ENCODE measurements around the gene ECEL1. TPM values are rescaled to one million over a fixed set of nuclear protein-coding genes. Genes with fewer than 3 reads are reported as not detected.

ECEL1 gene
- total and polyA plus RNA-seq, 2 of the 4 experiments (the other 2 are of a cell fraction) = not detected

- Histone ChIP-seq H3K4me1 (ENCODE audit: control insufficient read depth, insufficient read depth, low read length) (no peaks in the 10 kb centered on the region), H2BK15ac (ENCODE audit: low read depth, low read length) (no peak overlapping the region), H2AK9ac (replicated peaks; ENCODE audit: low read depth, low read length, poor library complexity) (no peak overlapping the region), H4K5ac (ENCODE audit: low read depth, low read length) (no peak overlapping the region), H3K9me1 (ENCODE audit: insufficient read depth, low read length) (no peaks in the 10 kb centered on the region), H4K20me1 (ENCODE audit: insufficient read depth, low read length) (no peaks in the 10 kb centered on the region), H4K8ac (ENCODE audit: low read depth in 2 of 2, low read length in 2 of 2) (no peak overlapping the region), H3K4me2 (ENCODE audit: low read depth, low read length) (no peak overlapping the region), H3K4me3 (ENCODE audit: insufficient read depth, low read depth, low read length) (no peak overlapping the region), H3K79me1 (ENCODE audit: low read depth in 1 of 2, low read length in 2 of 2) (no peaks in the 10 kb centered on the region), H3K14ac (replicated peaks; ENCODE audit: low read depth, low read length) (no peak overlapping the region), H3K27ac (ENCODE audit: insufficient read depth, low read length) (no peak overlapping the region), H2BK120ac (ENCODE audit: low read depth, low read length) (no peak overlapping the region), H3K56ac (ENCODE audit: extremely low read depth, insufficient read depth, low read length) (no peak overlapping the region), H2AFZ (replicated peaks; ENCODE audit: low read length, poor library complexity) (no peak overlapping the region), H2BK5ac (ENCODE audit: low read depth, low read length, poor library complexity, severe bottlenecking) (no peak overlapping the region), H3K18ac (ENCODE audit: low read depth, low read length) (no peak overlapping the region), H3K9me3 (ENCODE audit: control insufficient read depth, insufficient read depth, low read length) (no peaks in the 10 kb centered on the region), H3K27me3 (ENCODE audit: control insufficient read depth, insufficient read depth, low read length) (peaks cover 31% of the 10 kb centered on the region), H3K4ac (ENCODE audit: low read depth, low read length) (no peak overlapping the region), H2AK5ac (ENCODE audit: low read depth, low read length) (no peak overlapping the region), H3K23ac (ENCODE audit: low read depth, low read length) (no peak overlapping the region), H3K36me3 (ENCODE audit: control insufficient read depth, insufficient read depth, low read length) (no peaks in the 10 kb centered on the region), H4K91ac (ENCODE audit: insufficient read depth, low read depth, low read length) (no peak overlapping the region), H3K9ac (ENCODE audit: low read depth, low read length) (no peak overlapping the region), H2BK20ac (ENCODE audit: low read depth, low read length) (no peak overlapping the region)
- POLR2A ChIA-PET (ENCODE audit: unreplicated experiment) = no interaction called here
- 68% methylated on average over 6 of the region's 9 CpGs; no CpG with 5 or more reads in 1 of the 2 experiments for WGBS, 2 experiments (ENCODE audit: extremely low coverage in 2 of 2, insufficient read length in 1 of 2)
- DNase-seq (no peak), ATAC-seq (ENCODE audit: low read depth) (no peak)
- TF ChIP-seq NFE2L2 (IDR thresholded peaks at IDR 0.05; ENCODE audit: low read depth, low read length) (no peak), RFX5 (IDR thresholded peaks at IDR 0.05; ENCODE audit: low read depth, low read length) (no peak), RAD21 (IDR thresholded peaks at IDR 0.05; ENCODE audit: low read length) (no peak), POLR2A (IDR thresholded peaks at IDR 0.05; ENCODE audit: low read depth, low read length) (no peak), MAFK (IDR thresholded peaks at IDR 0.05; ENCODE audit: low read depth, low read length) (no peak), MXI1 (IDR thresholded peaks at IDR 0.05; ENCODE audit: borderline replicate concordance, low read depth, low read length) (no peak), USF2 (IDR thresholded peaks at IDR 0.05; ENCODE audit: low read depth, low read length) (no peak), RCOR1 (IDR thresholded peaks at IDR 0.05; ENCODE audit: insufficient replicate concordance, low read length) (no peak), BHLHE40 (IDR thresholded peaks at IDR 0.05; ENCODE audit: low read depth, low read length) (no peak), ELK1 (IDR thresholded peaks at IDR 0.05; ENCODE audit: borderline replicate concordance, low read depth, low read length) (no peak), SMC3 (IDR thresholded peaks at IDR 0.05; ENCODE audit: low read depth, low read length) (no peak), MAZ (IDR thresholded peaks at IDR 0.05; ENCODE audit: borderline replicate concordance, low read depth, low read length) (no peak), CTCF (conservative IDR thresholded peaks at IDR 0.05; ENCODE audit: low read depth, low read length) (no peak), CEBPB (IDR thresholded peaks at IDR 0.05; ENCODE audit: low read depth, low read length) (no peak), CHD1 (IDR thresholded peaks at IDR 0.05; ENCODE audit: low read depth, low read length) (no peak), FOS (IDR thresholded peaks at IDR 0.05; ENCODE audit: low read depth, low read length) (no peak)
- intact Hi-C loops (cut with micrococcal nuclease) (no loop called here), in situ Hi-C loops (cut with MboI; ENCODE audit: low sequenced_read_pairs) (loop anchor here (5.0 kb wide), 1 partner anchor 527 kb away; no protein-coding TSS in a partner anchor), dilution Hi-C loops (cut with HindIII; ENCODE audit: low sequenced_read_pairs, unreplicated experiment) (no loop called here)
- CTCF ChIA-PET = no interaction called here
- no TSS peak for BruUV-seq (replicated peaks)
Observed at GRCh38 chr2:232434091-232434490, 53.5 kb downstream of the ECEL1 start.
